Left lung (tissue), 10 donors: ENCODE results near the gene PHC2. TPM values are rescaled to one million over a fixed set of nuclear protein-coding genes. Genes with fewer than 3 reads are reported as not detected.
A peak's percentile ranks its signal among the peaks of the same experiment; 100 is the strongest.

Source experiments
- ATAC-seq: fragments of 200-7000 bp; cut with Tn5 transposase; one replicate; pipeline ENCODE4 v1.9.1; 2020; ENCODE audit warnings: moderate library complexity
- DNase-seq, 4 donors: peaks; one replicate each; pipeline ENCODE4 v3.0.0-alpha.2; 2013 to 2020
- H3K27ac ChIP-seq, 2 donors: fragments of 200-600 bp; sonication (generic) in 1 of 2; one replicate each; pipeline versions ENCODE4 v1.5.0 to v1.8.0; 2020 to 2021
- H3K27me3 ChIP-seq, 2 donors: fragments of 200-600 bp; sonication (generic) in 1 of 2; one replicate each; pipeline versions ENCODE4 v1.5.0 to v1.8.0; 2020 to 2021
- H3K36me3 ChIP-seq, 2 donors: fragments of 200-600 bp; sonication (generic) in 1 of 2; one replicate each; pipeline versions ENCODE4 v1.5.0 to v1.8.0; 2020 to 2021
- H3K4me1 ChIP-seq, 2 donors: fragments of 200-600 bp; one replicate each; pipeline ENCODE4 v1.8.0; 2021
- H3K4me3 ChIP-seq, 2 donors: fragments of 200-600 bp; sonication (generic) in 1 of 2; one replicate each; pipeline versions ENCODE4 v1.5.0 to v1.8.0; 2020 to 2021; ENCODE audit warnings: mild to moderate bottlenecking in 1 of 2
- H3K9me3 ChIP-seq, 2 donors: fragments of 200-600 bp; sonication (generic) in 1 of 2; one replicate each; pipeline versions ENCODE4 v1.5.0 to v1.8.0; 2020 to 2021
- intact Hi-C, 2 donors: fragments of 100-400 bp; cut with DNase I; formaldehyde crosslinking; loops; one replicate each; pipeline versions ENCODE4 v1.11.2 to v1.14.2; 2022
- polyA plus RNA-seq, 6 donors: library from polyadenylated mRNA; unstranded; fragments of 120-200 nt; gene quantifications; one replicate each; pipeline ENCODE4 v1.2.1, GENCODE V29; 2013; ENCODE audit not compliant: insufficient read length in 6 of 6
- total RNA-seq, 2 donors: library from RNA; stranded (reverse); fragmentation: NEBNext Ultra II Directional; extraction: Animal tissue kit (Norgen Biotek cat#: 25700); gene quantifications; one replicate each; pipeline ENCODE4 v1.2.1, GENCODE V29; 2021
- TF ChIP-seq, protein P1 (sequence below), 2 donors: fragments of 200-600 bp; sonication (generic) in 1 of 2; IDR thresholded peaks; one replicate each; pipeline versions ENCODE4 v1.5.0 to v1.8.0; 2021; ENCODE audit warnings: antibody characterized with exemption in 2 of 2
- donor health status: DM: no; HTN: yes; CAD: no.
- donor health status: DM: no; HTN: no; CAD: no.

PHC2 gene
- total and polyA plus RNA-seq, 8 donors, result 78.2 to 125 (median 83.0) TPM

GRCh38 chr1:33277488-33278084 lies 153.3 kb downstream of the PHC2 start:
- Histone ChIP-seq H3K4me1 (no peaks in the 10 kb centered on the region), H3K9me3 (no peaks in the 10 kb centered on the region), H3K27ac (no peak overlapping the region), H3K4me3 (no peak overlapping the region), H3K36me3 (peaks cover 0 to 58% of the 10 kb centered on the region in 2 donors), H3K27me3 (no peaks in the 10 kb centered on the region)
- intact Hi-C loops, result no loop called here
- TF ChIP-seq, protein P1, sequence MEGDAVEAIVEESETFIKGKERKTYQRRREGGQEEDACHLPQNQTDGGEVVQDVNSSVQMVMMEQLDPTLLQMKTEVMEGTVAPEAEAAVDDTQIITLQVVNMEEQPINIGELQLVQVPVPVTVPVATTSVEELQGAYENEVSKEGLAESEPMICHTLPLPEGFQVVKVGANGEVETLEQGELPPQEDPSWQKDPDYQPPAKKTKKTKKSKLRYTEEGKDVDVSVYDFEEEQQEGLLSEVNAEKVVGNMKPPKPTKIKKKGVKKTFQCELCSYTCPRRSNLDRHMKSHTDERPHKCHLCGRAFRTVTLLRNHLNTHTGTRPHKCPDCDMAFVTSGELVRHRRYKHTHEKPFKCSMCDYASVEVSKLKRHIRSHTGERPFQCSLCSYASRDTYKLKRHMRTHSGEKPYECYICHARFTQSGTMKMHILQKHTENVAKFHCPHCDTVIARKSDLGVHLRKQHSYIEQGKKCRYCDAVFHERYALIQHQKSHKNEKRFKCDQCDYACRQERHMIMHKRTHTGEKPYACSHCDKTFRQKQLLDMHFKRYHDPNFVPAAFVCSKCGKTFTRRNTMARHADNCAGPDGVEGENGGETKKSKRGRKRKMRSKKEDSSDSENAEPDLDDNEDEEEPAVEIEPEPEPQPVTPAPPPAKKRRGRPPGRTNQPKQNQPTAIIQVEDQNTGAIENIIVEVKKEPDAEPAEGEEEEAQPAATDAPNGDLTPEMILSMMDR (IDR thresholded peaks at IDR 0.05), result no peak
- no peak for ATAC-seq
- DNase-seq, result peak in 1 of 4 donors; percentile 11

GRCh38 chr1:33276573-33277298 lies 154.2 kb downstream of the PHC2 start:
- no peak overlapping the region for H3K27ac ChIP-seq
- peaks cover 0 to 49% of the 10 kb centered on the region in 2 donors for H3K36me3 ChIP-seq
- intact Hi-C loops, result no loop called here
- TF ChIP-seq, protein P1 (IDR thresholded peaks at IDR 0.05), result no peak
- ATAC-seq (no peak), DNase-seq (no peak)
- no peaks in the 10 kb centered on the region for H3K4me1 ChIP-seq
- no peaks in the 10 kb centered on the region for H3K9me3 ChIP-seq
- H3K27me3 ChIP-seq, result no peaks in the 10 kb centered on the region
- H3K4me3 ChIP-seq, result no peak overlapping the region

- intact Hi-C loops, result no loop called here
- ATAC-seq (no peak), DNase-seq (no peak)
- Histone ChIP-seq H3K27ac (no peak overlapping the region), H3K27me3 (no peaks in the 10 kb centered on the region), H3K9me3 (no peaks in the 10 kb centered on the region), H3K4me1 (no peaks in the 10 kb centered on the region), H3K4me3 (no peak overlapping the region), H3K36me3 (peaks cover 0 to 47% of the 10 kb centered on the region in 2 donors)
- TF ChIP-seq, protein P1 (IDR thresholded peaks at IDR 0.05), result no peak
Observed at GRCh38 chr1:33275706-33276572, 155.0 kb downstream of the PHC2 start.

GRCh38 chr1:33275195-33275594 lies 155.7 kb downstream of the PHC2 start:
- H3K9me3 ChIP-seq, result no peaks in the 10 kb centered on the region
- ATAC-seq (no peak), DNase-seq (no peak)
- intact Hi-C loops, result no loop called here
- H3K27ac ChIP-seq, result no peak overlapping the region
- TF ChIP-seq, protein P1 (IDR thresholded peaks at IDR 0.05), result no peak
- H3K4me1 ChIP-seq, result no peaks in the 10 kb centered on the region
- no peak overlapping the region for H3K4me3 ChIP-seq
- H3K27me3 ChIP-seq, result no peaks in the 10 kb centered on the region
- H3K36me3 ChIP-seq, result peaks cover 0 to 43% of the 10 kb centered on the region in 2 donors

GRCh38 chr1:33274446-33274845 lies 156.4 kb downstream of the PHC2 start:
- H3K27ac ChIP-seq, result no peak overlapping the region
- intact Hi-C loops, result no loop called here
- ATAC-seq (no peak), DNase-seq (no peak)
- TF ChIP-seq, protein P1 (IDR thresholded peaks at IDR 0.05), result no peak
- H3K27me3 ChIP-seq, result no peaks in the 10 kb centered on the region
- no peaks in the 10 kb centered on the region for H3K9me3 ChIP-seq
- H3K36me3 ChIP-seq, result peaks cover 0 to 38% of the 10 kb centered on the region in 2 donors
- no peaks in the 10 kb centered on the region for H3K4me1 ChIP-seq
- H3K4me3 ChIP-seq, result no peak overlapping the region
